Measurements from ENCODE around the gene CDRT15L2.
"Not testable (repeated sequence)": the region's sequence is repeated elsewhere in the genome, so short reads cannot be mapped to it uniquely, and the experiment has no call there.

GRCh38 chr17:20552920-20553319, 26.6 kb upstream of the CDRT15L2 start:
- not testable (repeated sequence) for TF ChIP-seq POLR2A (IDR thresholded peaks at IDR 0.05); POLR2AphosphoS5 (IDR thresholded peaks at IDR 0.05; ENCODE audit: insufficient read depth in 1 of 2, low read depth in 1 of 2)
- TF ChIP-seq, protein P1, sequence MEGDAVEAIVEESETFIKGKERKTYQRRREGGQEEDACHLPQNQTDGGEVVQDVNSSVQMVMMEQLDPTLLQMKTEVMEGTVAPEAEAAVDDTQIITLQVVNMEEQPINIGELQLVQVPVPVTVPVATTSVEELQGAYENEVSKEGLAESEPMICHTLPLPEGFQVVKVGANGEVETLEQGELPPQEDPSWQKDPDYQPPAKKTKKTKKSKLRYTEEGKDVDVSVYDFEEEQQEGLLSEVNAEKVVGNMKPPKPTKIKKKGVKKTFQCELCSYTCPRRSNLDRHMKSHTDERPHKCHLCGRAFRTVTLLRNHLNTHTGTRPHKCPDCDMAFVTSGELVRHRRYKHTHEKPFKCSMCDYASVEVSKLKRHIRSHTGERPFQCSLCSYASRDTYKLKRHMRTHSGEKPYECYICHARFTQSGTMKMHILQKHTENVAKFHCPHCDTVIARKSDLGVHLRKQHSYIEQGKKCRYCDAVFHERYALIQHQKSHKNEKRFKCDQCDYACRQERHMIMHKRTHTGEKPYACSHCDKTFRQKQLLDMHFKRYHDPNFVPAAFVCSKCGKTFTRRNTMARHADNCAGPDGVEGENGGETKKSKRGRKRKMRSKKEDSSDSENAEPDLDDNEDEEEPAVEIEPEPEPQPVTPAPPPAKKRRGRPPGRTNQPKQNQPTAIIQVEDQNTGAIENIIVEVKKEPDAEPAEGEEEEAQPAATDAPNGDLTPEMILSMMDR (IDR thresholded peaks at IDR 0.05) = not testable (repeated sequence)
